ENCODE results near the gene ATP13A2. TPM values are rescaled to one million over a fixed set of nuclear protein-coding genes. Genes with fewer than 3 reads are reported as not detected.

The ATP13A2 gene
- total RNA-seq, 1 experiment from 2014 or later = 61.3 TPM

- no TSS peak for BruUV-seq (replicated peaks)
- POLR2A ChIA-PET = interaction anchor here (0.7 to 1.3 kb wide), 3 partner anchors 44 to 434 kb away, joined by 3 to 5 read pairs (median 4); no protein-coding TSS in a partner anchor
Observed at GRCh38 chr1:17053685-17054410, 42.1 kb upstream of the ATP13A2 start, which contains the start of gene SDHB. Gene SDHB (minus strand): TSS chr1:17054032. CDS start chr1:17054019, 13 bp downstream.

GRCh38 chr1:17053086-17053684 lies 41.5 kb upstream of the ATP13A2 start:
- H3K27ac Mint-ChIP-seq (ENCODE audit: low read depth, unreplicated experiment) = peak overlapping the region; percentile 89
- peak overlapping the region; percentile 89 for H3K4me3 Mint-ChIP-seq (ENCODE audit: unreplicated experiment)
- TSS peak; percentile 33 for BruUV-seq (replicated peaks)
- POLR2A ChIA-PET = interaction anchor here (0.7 to 1.3 kb wide), 4 partner anchors 43 to 435 kb away, joined by 3 to 5 read pairs (median 4); no protein-coding TSS in a partner anchor
- no peaks in the 10 kb centered on the region for H3K9me3 Mint-ChIP-seq (ENCODE audit: unreplicated experiment)
- no peak for TF ChIP-seq CTCF (IDR thresholded peaks at IDR 0.05; ENCODE audit: unreplicated experiment)
- CTCF ChIA-PET = no interaction called here
- H3K36me3 Mint-ChIP-seq (ENCODE audit: insufficient read depth, unreplicated experiment) = peaks cover 29% of the 10 kb centered on the region
- peaks cover 6% of the 10 kb centered on the region for H3K4me1 Mint-ChIP-seq (ENCODE audit: insufficient read depth, unreplicated experiment)
- no peak for DNase-seq (ENCODE audit: unreplicated experiment)
- intact Hi-C loops (cut with micrococcal nuclease) = no loop called here
- no peaks in the 10 kb centered on the region for H3K27me3 Mint-ChIP-seq (ENCODE audit: insufficient read depth, unreplicated experiment)

More at GRCh38 chr1:17053685-17054410, 42.1 kb upstream of the ATP13A2 start, which contains the start of gene SDHB:
- CTCF ChIA-PET = interaction anchor here (0.6 kb wide), 1 partner anchor 36 kb away, joined by 3 read pairs; no protein-coding TSS in a partner anchor
- Mint-ChIP-seq H3K36me3 (ENCODE audit: insufficient read depth, unreplicated experiment) (peaks cover 26% of the 10 kb centered on the region), H3K27ac (ENCODE audit: low read depth, unreplicated experiment) (peak within 1 kb of the TSS; percentile 89), H3K9me3 (ENCODE audit: unreplicated experiment) (no peaks in the 10 kb centered on the region), H3K27me3 (ENCODE audit: insufficient read depth, unreplicated experiment) (no peaks in the 10 kb centered on the region), H3K4me3 (ENCODE audit: unreplicated experiment) (peak within 1 kb of the TSS; percentile 89), H3K4me1 (ENCODE audit: insufficient read depth, unreplicated experiment) (peaks cover 6% of the 10 kb centered on the region)
- intact Hi-C loops (cut with micrococcal nuclease) = no loop called here
- no peak for TF ChIP-seq CTCF (IDR thresholded peaks at IDR 0.05; ENCODE audit: unreplicated experiment)
- DNase-seq (ENCODE audit: unreplicated experiment) = peak; percentile 98

- intact Hi-C loops (cut with micrococcal nuclease) = no loop called here
- CTCF ChIA-PET = interaction anchor here (0.6 kb wide), 1 partner anchor 9 kb away, joined by 3 read pairs; no protein-coding TSS in a partner anchor
- H3K27ac Mint-ChIP-seq (ENCODE audit: low read depth, unreplicated experiment) = peak overlapping the region; percentile 89
Observed at GRCh38 chr1:17052641-17053040, 40.9 kb upstream of the ATP13A2 start.

More at GRCh38 chr1:17052641-17053040, 40.9 kb upstream of the ATP13A2 start:
- POLR2A ChIA-PET = interaction anchor here (0.9 to 1.3 kb wide), 4 partner anchors 42 to 146 kb away, joined by 4 to 6 read pairs (median 4); no protein-coding TSS in a partner anchor
- H3K27me3 Mint-ChIP-seq (ENCODE audit: insufficient read depth, unreplicated experiment) = no peaks in the 10 kb centered on the region
- H3K4me3 Mint-ChIP-seq (ENCODE audit: unreplicated experiment) = peak overlapping the region; percentile 89
- BruUV-seq (replicated peaks) = no TSS peak
- H3K9me3 Mint-ChIP-seq (ENCODE audit: unreplicated experiment) = no peaks in the 10 kb centered on the region
- no peak for DNase-seq (ENCODE audit: unreplicated experiment)
- no peak for TF ChIP-seq CTCF (IDR thresholded peaks at IDR 0.05; ENCODE audit: unreplicated experiment)
- H3K4me1 Mint-ChIP-seq (ENCODE audit: insufficient read depth, unreplicated experiment) = peaks cover 6% of the 10 kb centered on the region
- H3K36me3 Mint-ChIP-seq (ENCODE audit: insufficient read depth, unreplicated experiment) = peaks cover 35% of the 10 kb centered on the region

Data from MCF 10A (cell line).